GM12878 (cell line): Measurements from ENCODE around the gene GLT6D1.

Source experiments
- CREB1 ChIP-seq: IDR thresholded peaks from 2 replicates; pipeline ENCODE4 v1.6.1; 2012; ENCODE audit warnings: low read depth, mild to moderate bottlenecking, inconsistent platforms
- ESRRA ChIP-seq: IDR thresholded peaks from 2 replicates; pipeline ENCODE4 v1.6.1; 2012; ENCODE audit warnings: mild to moderate bottlenecking, low read length, improper control_type of control experiment
- EZH2 ChIP-seq: IDR thresholded peaks from 2 replicates; pipeline ENCODE4 v1.6.1; 2012; ENCODE audit warnings: low read depth, mild to moderate bottlenecking, control low read depth, inconsistent platforms, low read length, borderline replicate concordance; ENCODE audit not compliant: control insufficient read depth
- FOXM1 ChIP-seq: IDR thresholded peaks from 2 replicates; pipeline ENCODE4 v1.6.1; 2012; ENCODE audit warnings: low read depth, mild to moderate bottlenecking, inconsistent platforms, low read length, moderate library complexity
- HDGF ChIP-seq: fragments of 450-650 bp; IDR thresholded peaks from 2 replicates; pipeline ENCODE4 v1.6.1; 2016; ENCODE audit warnings: antibody characterized with exemption
- POLR2A ChIP-seq: IDR thresholded peaks from 2 replicates; pipeline ENCODE4 v1.6.1; 2011; ENCODE audit warnings: low read depth, mild to moderate bottlenecking, low read length
- POLR2AphosphoS5 ChIP-seq: IDR thresholded peaks from 2 replicates; pipeline ENCODE4 v1.6.1; 2011; ENCODE audit warnings: mild to moderate bottlenecking, low read length, inconsistent platforms
- RAD21 ChIP-seq: IDR thresholded peaks from 2 replicates; pipeline ENCODE4 v1.6.1; 2011; ENCODE audit warnings: mild to moderate bottlenecking, low read depth, low read length, moderate library complexity; ENCODE audit not compliant: insufficient read depth
- RELA ChIP-seq: fragments of 450-650 bp; IDR thresholded peaks from 2 replicates; pipeline ENCODE4 v1.8.0; 2014; ENCODE audit warnings: borderline replicate concordance; ENCODE audit not compliant: partially characterized antibody
- TF ChIP-seq, protein P1 (sequence below), 3 experiments: IDR thresholded peaks in 2 of 3; conservative IDR thresholded peaks in 1 of 3; 2 replicates each; pipeline ENCODE4 v1.5.1; 2011; ENCODE audit warnings: low read depth in 3 of 3, low read length in 3 of 3, mild to moderate bottlenecking in 3 of 3, control low read depth in 2 of 3, moderate library complexity in 2 of 3, inconsistent platforms in 1 of 3, mixed read lengths in 1 of 3; ENCODE audit not compliant: control insufficient read depth in 2 of 3, insufficient read depth in 1 of 3; ENCODE audit errors: extremely low read depth in 1 of 3

DNA sequence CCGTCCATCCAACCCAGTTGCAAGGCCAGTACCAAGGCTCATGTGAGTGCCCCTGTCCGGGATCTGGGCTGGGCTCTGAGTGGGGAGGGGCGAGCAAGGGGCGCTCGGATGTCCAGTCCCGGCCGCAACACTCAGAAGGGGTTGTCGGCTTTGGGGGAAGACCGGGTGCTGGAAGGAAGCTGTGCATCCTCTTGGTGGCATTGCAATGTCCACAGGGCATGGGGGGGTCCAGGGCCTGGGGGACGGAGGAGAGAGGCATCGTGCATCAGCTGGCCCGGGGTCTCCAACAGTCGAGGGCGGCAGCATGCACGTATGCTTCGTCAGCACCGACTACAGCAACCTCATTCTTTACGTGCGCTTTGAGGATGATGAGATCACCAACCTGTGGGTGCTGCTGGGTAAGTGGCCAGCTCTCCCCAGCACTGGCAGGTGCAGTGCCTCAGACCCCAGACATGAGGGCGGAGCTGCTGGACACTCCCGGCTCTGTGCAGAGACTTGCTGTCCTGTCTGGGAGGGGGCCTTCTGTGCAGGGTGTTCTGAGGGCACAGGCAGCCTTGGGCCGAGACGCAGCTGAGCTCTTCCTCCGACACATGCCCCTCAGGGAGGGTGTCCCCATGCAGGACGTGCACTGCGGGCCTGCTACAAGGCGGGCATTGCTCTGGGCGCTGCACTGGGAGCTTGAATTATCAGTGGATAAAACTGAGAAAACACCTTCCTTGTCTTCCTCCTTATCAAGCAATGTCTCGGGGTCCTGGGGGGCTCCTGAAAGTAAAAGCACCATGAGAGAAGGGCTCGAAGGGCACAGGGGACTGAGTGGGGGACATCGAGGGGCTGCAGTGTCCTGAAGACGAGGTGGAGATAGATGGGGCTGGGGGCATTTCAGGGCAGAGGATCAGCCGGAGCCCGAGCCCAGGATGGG is 22.5 kb downstream of the GLT6D1 start:
- TF ChIP-seq CREB1 (no peak), POLR2A (no peak), EZH2 (no peak), ESRRA (no peak), POLR2AphosphoS5 (no peak), RAD21 (no peak), FOXM1 (no peak), RELA (no peak), HDGF (no peak)
- TF ChIP-seq, protein P1, sequence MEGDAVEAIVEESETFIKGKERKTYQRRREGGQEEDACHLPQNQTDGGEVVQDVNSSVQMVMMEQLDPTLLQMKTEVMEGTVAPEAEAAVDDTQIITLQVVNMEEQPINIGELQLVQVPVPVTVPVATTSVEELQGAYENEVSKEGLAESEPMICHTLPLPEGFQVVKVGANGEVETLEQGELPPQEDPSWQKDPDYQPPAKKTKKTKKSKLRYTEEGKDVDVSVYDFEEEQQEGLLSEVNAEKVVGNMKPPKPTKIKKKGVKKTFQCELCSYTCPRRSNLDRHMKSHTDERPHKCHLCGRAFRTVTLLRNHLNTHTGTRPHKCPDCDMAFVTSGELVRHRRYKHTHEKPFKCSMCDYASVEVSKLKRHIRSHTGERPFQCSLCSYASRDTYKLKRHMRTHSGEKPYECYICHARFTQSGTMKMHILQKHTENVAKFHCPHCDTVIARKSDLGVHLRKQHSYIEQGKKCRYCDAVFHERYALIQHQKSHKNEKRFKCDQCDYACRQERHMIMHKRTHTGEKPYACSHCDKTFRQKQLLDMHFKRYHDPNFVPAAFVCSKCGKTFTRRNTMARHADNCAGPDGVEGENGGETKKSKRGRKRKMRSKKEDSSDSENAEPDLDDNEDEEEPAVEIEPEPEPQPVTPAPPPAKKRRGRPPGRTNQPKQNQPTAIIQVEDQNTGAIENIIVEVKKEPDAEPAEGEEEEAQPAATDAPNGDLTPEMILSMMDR (IDR thresholded peaks at IDR 0.05 in 2 of 3, conservative IDR thresholded peaks at IDR 0.05 in 1 of 3; ENCODE audit: control insufficient read depth in 2 of 3, extremely low read depth in 1 of 3, insufficient read depth in 1 of 3, low read depth in 3 of 3, low read length in 3 of 3): no peak
